ENCODE data around the gene CCNL2.

CCNL2 gene

GRCh38 chr1:1340791-1341548 is 58.2 kb downstream of the CCNL2 start:
- DNase-seq = no peak

- DNase-seq = no peak
Measured at GRCh38 chr1:1340185-1340584, 59.0 kb downstream of the CCNL2 start.

- DNase-seq = no peak
Measured at GRCh38 chr1:1338278-1338677, 60.9 kb downstream of the CCNL2 start.

GRCh38 chr1:1337793-1338147 is 61.4 kb downstream of the CCNL2 start:
- DNase-seq = peak; percentile 84

DNA sequence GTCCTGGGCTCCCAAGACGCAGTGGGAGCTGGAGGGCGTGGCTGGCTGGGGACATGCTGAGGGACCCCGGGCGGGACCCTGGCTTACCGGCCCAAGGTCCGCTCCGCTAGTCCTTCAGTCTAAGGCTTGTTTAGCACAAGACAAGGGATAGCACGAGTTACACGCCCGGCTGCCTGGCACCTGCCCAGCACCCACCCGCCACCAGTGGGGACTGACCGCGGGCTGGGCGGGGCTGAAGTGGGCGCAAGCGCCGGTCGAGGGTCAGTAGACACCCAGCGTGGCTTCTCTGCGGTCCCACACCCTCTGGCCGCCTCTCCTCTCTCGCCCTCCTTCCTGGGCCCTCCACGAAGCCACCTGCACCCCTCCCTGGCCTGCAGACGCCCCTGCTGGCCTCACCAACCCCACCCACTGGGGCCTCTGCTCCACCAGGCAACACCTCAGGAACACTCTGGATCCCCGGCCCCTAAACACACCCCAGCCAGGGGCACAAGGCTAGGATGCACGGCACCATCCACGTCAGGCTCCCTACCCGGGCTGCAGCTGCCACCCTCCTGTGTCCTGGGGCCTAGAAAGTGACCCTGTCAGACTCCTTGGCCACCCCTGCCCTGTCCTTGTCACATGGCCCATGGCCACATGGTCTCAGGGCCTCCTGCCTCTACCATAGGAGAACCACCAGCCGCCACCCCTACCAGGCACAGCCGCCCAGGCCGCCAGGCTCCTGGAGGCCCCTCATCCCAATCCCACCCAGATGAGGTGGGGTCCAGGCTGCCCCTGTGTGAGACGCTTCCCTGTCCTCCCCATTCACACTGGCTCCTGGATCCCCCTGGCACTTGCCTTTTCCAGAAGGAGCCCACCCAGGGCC is 62.0 kb downstream of the CCNL2 start:
- DNase-seq = no peak

GRCh38 chr1:1336446-1336845 is 62.7 kb downstream of the CCNL2 start:
- DNase-seq = no peak

GRCh38 chr1:1335792-1336248 is 63.3 kb downstream of the CCNL2 start:
- DNase-seq = no peak
